ENCODE data around the gene BCAS1. TPM values are rescaled to one million over a fixed set of nuclear protein-coding genes. Genes with fewer than 3 reads are reported as not detected.

The BCAS1 gene
- total RNA-seq, 4 donors from 2014 or later, result 0.29 to 0.83 TPM; not detected in 2

DNA sequence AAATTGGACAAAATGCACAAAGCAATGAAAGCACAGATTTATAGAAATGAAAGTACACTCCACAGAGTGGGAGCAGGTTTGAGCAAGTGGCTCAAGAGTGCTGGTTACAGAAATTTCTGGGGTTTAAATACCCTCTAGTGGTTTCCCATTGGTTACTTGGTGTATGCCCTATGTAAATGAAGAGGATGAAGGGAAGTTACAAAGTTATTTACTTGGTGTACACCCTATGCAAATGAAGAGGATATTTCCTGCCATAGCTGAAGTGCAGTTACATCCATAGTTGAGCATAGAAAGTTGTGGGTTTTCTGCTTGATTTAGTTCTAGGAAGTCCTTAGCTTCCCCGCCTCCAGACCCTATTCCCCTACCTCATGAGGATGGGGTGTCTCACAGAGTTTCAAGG is 22.7 kb downstream of the BCAS1 start:
- intact Hi-C loops (cut with DNase I; ENCODE audit: low total_unique reads), result no loop called here
- H3K4me3 ChIP-seq, result no peak overlapping the region
- no peaks in the 10 kb centered on the region for H3K4me1 ChIP-seq
- no peak for DNase-seq
- H3K36me3 ChIP-seq, result no peaks in the 10 kb centered on the region
- no peaks in the 10 kb centered on the region for H3K9me3 ChIP-seq
- H3K27ac ChIP-seq, result no peak overlapping the region
- no peak for TF ChIP-seq POLR2A (IDR thresholded peaks at IDR 0.05)
- TF ChIP-seq, protein P1, sequence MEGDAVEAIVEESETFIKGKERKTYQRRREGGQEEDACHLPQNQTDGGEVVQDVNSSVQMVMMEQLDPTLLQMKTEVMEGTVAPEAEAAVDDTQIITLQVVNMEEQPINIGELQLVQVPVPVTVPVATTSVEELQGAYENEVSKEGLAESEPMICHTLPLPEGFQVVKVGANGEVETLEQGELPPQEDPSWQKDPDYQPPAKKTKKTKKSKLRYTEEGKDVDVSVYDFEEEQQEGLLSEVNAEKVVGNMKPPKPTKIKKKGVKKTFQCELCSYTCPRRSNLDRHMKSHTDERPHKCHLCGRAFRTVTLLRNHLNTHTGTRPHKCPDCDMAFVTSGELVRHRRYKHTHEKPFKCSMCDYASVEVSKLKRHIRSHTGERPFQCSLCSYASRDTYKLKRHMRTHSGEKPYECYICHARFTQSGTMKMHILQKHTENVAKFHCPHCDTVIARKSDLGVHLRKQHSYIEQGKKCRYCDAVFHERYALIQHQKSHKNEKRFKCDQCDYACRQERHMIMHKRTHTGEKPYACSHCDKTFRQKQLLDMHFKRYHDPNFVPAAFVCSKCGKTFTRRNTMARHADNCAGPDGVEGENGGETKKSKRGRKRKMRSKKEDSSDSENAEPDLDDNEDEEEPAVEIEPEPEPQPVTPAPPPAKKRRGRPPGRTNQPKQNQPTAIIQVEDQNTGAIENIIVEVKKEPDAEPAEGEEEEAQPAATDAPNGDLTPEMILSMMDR (IDR thresholded peaks at IDR 0.05), result no peak
- no peaks in the 10 kb centered on the region for H3K27me3 ChIP-seq

DNA sequence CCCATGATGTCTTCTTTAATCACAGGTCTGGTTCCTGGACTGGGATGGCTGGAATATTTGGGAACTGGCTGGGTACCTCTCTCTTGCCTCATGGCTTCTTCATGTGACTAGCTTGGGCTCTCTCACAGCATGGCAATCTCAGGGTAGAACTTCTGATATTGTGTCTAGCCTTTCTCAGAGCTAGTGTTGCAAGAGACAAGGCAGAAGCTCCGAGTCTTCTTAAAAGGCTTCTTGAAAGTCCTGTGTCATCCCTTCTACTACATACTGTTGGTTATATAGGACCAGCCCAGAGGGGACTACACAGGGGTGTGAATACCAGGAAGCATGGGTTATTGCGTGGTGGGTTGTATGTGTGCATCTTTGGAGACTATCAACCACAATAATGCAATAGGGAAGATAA is 23.3 kb downstream of the BCAS1 start:
- TF ChIP-seq, protein P1 (IDR thresholded peaks at IDR 0.05), result no peak
- no peak for TF ChIP-seq POLR2A (IDR thresholded peaks at IDR 0.05)
- DNase-seq, result no peak
- Histone ChIP-seq H3K9me3 (no peaks in the 10 kb centered on the region), H3K27ac (no peak overlapping the region), H3K27me3 (no peaks in the 10 kb centered on the region), H3K4me3 (no peak overlapping the region), H3K4me1 (no peaks in the 10 kb centered on the region), H3K36me3 (no peaks in the 10 kb centered on the region)
- intact Hi-C loops (cut with DNase I; ENCODE audit: low total_unique reads), result no loop called here

DNA sequence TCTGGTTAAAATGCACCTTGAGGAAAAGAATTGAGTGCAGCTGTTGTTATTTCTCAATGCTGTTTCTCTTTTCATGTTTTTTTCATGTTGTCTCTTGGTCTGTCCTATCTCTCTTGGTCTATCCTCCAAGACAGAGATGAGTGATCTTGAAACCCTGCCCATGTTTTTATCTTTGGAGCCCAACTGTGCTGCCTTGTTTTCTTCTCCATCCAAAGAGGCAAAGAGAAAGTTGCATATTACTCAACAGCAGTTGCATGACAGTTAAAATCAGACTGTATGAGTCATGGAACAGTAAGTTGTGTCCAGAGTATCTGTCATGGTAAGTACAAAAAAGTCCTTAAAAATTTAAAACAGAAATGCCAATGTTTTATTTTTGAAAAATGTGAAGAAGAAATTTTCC is 26.2 kb downstream of the BCAS1 start:
- no peaks in the 10 kb centered on the region for H3K36me3 ChIP-seq
- TF ChIP-seq POLR2A (IDR thresholded peaks at IDR 0.05), result no peak
- TF ChIP-seq, protein P1 (IDR thresholded peaks at IDR 0.05), result no peak
- no peak overlapping the region for H3K4me3 ChIP-seq
- intact Hi-C loops (cut with DNase I; ENCODE audit: low total_unique reads), result no loop called here
- no peaks in the 10 kb centered on the region for H3K27me3 ChIP-seq
- H3K9me3 ChIP-seq, result no peaks in the 10 kb centered on the region
- DNase-seq, result peak in 1 of 2 donors; percentile 62
- no peaks in the 10 kb centered on the region for H3K4me1 ChIP-seq
- peak overlapping the region in 1 of 2 donors; percentile 20 for H3K27ac ChIP-seq

DNA sequence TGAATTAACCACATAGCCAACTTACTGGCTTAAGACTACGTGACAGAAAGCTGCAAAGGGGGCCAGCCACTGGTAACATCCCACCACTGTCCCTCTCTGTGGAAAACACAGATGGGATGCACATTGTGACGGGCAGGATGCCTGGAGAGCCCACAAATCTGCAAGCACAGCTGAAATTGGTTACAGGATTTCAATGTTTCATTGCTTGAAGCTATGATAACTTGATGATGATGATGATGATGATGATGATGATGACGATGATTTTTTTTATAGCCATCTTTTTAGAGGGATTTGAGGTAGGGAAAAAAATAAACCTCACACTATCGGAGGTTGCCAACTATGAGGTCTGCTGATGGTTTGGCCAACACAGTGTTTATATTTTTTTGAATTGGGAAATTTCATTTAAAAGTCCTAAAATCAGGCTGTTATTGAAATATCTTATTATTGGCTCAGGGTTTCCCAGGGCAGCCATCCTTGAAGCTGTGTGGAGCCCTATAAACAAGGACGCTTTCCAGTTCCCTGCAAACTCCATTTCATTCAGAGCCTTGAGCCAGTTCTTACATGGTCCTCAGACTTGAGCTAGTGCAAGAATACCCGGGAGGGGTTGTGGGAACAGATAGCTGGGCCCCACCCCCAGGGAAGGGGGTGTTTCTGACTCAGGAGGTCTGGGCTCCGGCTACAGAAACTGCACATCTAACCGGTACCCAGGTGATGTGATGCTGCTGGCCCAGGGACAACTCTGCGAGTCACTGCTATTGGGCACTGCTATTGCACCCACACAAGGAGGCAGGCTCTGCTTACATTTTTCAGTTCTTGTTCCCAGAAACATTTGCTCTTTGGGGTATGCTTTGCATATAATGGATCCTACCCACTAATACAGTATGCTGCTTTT is 27.1 kb downstream of the BCAS1 start:
- Histone ChIP-seq H3K27ac (peak overlapping the region in 1 of 2 donors; percentile 4), H3K4me1 (no peaks in the 10 kb centered on the region), H3K36me3 (no peaks in the 10 kb centered on the region), H3K9me3 (no peaks in the 10 kb centered on the region), H3K4me3 (no peak overlapping the region), H3K27me3 (no peaks in the 10 kb centered on the region)
- no peak for TF ChIP-seq POLR2A (IDR thresholded peaks at IDR 0.05)
- TF ChIP-seq, protein P1 (IDR thresholded peaks at IDR 0.05), result no peak
- intact Hi-C loops (cut with DNase I; ENCODE audit: low total_unique reads), result no loop called here
- DNase-seq, result peak in 1 of 2 donors; percentile 26

DNA sequence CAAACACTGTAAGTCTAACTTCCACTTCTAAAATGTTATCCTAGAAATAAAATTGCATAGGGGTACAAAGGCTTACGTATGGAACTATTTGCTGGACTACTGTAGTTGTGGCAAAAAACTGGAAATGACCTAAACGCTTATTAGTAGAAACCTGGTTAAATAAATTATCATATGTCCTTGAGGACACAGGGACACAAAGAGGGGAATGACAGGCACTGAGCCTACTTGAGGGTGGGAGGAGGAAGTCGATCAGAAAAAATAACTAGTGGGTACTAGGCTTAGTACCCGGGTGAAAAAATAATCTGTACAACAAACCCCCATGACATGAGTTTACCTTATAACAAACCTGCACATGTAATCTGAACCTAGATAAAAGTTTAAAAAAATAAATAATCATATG is 28.4 kb downstream of the BCAS1 start:
- TF ChIP-seq, protein P1 (IDR thresholded peaks at IDR 0.05), result no peak
- no peak for TF ChIP-seq POLR2A (IDR thresholded peaks at IDR 0.05)
- H3K4me1 ChIP-seq, result no peaks in the 10 kb centered on the region
- intact Hi-C loops (cut with DNase I; ENCODE audit: low total_unique reads), result no loop called here
- H3K27ac ChIP-seq, result peak overlapping the region; percentile 45 to 60
- no peak for DNase-seq
- no peaks in the 10 kb centered on the region for H3K9me3 ChIP-seq
- H3K4me3 ChIP-seq, result no peak overlapping the region
- H3K36me3 ChIP-seq, result no peaks in the 10 kb centered on the region
- H3K27me3 ChIP-seq, result no peaks in the 10 kb centered on the region
